Lower lobe of right lung (tissue), 2 donors: Measurements from ENCODE around the gene IER5L. TPM values are rescaled to one million over a fixed set of nuclear protein-coding genes. Genes with fewer than 3 reads are reported as not detected.
A peak's percentile ranks its signal among the peaks of the same experiment; 100 is the strongest.

ENCODE experiments used
- ATAC-seq, 2 donors: fragments of 200-7000 bp; cut with Tn5 transposase; one replicate each; pipeline ENCODE4 v1.9.1; 2020 to 2022; ENCODE audit warnings: mild to moderate bottlenecking in 2 of 2, moderate library complexity in 2 of 2
- DNase-seq: peaks from one replicate; pipeline ENCODE4 v3.0.0-alpha.2; 2020
- H3K27ac ChIP-seq: fragments of 200-600 bp; one replicate; pipeline ENCODE4 v1.8.0; 2022
- H3K27me3 ChIP-seq: fragments of 200-600 bp; one replicate; pipeline ENCODE4 v1.8.0; 2022; ENCODE audit warnings: low read depth
- H3K36me3 ChIP-seq: fragments of 200-600 bp; one replicate; pipeline ENCODE4 v1.8.0; 2022; ENCODE audit warnings: mild to moderate bottlenecking
- H3K4me1 ChIP-seq: fragments of 200-600 bp; one replicate; pipeline ENCODE4 v1.8.0; 2022
- H3K4me3 ChIP-seq: fragments of 200-600 bp; one replicate; pipeline ENCODE4 v1.8.0; 2022; ENCODE audit warnings: mild to moderate bottlenecking
- H3K9me3 ChIP-seq: fragments of 200-600 bp; one replicate; pipeline ENCODE4 v1.8.0; 2022
- intact Hi-C: fragments of 100-400 bp; cut with DNase I; formaldehyde crosslinking; loops from one replicate; pipeline ENCODE4 v1.11.0; 2022
- total RNA-seq: library from RNA; stranded (reverse); fragmentation: NEBNext Ultra II Directional; extraction: Animal tissue kit (Norgen Biotek cat#: 25700); gene quantifications from one replicate; pipeline ENCODE4 v1.2.1, GENCODE V29; 2021
- TF ChIP-seq, protein P1 (sequence below): fragments of 200-600 bp; IDR thresholded peaks from one replicate; pipeline ENCODE4 v1.8.0; 2022; ENCODE audit warnings: antibody characterized with exemption, mild to moderate bottlenecking
- donor health status: DM: no; HTN: yes; CAD: no; lungs with severe emphysema.

The IER5L gene
- total RNA-seq, 1 donor from 2014 or later, result 8.7 TPM

DNA sequence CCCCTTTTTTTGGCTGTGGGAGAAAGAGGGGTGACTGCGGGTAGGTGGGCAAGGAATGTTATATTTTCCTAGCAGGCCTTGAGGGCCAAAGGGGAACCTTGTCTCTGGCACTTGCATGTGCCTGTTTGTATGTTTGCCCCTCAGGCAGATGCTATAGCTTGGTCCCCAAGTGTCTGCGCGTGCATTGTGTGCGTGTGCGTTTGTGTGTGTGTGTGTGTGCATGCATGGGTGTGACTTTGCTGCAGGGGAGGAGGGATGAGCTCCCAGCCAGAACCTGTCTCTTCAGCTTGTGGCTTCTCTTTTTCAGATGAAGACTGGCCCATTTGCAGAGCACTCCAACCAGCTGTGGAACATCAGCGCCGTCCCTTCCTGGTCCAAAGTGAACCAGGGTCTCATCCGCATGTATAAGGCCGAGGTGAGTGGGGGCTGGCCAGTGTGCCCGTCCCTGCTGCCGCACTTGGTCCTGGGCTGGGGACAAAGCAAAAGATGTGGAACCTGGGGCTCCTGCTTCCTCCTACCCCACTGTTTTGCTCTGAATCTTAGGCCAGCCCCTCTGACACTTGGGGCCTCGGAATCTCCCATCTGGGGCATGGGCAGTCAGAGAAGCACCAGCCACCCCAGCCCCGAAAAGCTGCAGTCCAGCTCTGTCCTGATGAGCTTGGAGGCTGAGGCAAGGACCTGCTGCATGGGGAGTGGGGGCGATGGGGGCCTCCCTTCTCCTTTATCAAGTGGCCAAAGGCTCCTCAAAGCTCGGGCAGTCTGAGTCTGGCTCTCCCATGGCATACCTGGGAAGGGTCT is 35.7 kb downstream of the IER5L start:
- no peaks in the 10 kb centered on the region for H3K9me3 ChIP-seq
- ATAC-seq (no peak), DNase-seq (no peak)
- H3K4me3 ChIP-seq, result peak overlapping the region; percentile 65
- H3K36me3 ChIP-seq, result peaks cover 35% of the 10 kb centered on the region
- intact Hi-C loops, result no loop called here
- peak overlapping the region; percentile 100 for H3K27ac ChIP-seq
- H3K27me3 ChIP-seq, result no peaks in the 10 kb centered on the region
- peaks cover 96% of the 10 kb centered on the region for H3K4me1 ChIP-seq
- TF ChIP-seq, protein P1, sequence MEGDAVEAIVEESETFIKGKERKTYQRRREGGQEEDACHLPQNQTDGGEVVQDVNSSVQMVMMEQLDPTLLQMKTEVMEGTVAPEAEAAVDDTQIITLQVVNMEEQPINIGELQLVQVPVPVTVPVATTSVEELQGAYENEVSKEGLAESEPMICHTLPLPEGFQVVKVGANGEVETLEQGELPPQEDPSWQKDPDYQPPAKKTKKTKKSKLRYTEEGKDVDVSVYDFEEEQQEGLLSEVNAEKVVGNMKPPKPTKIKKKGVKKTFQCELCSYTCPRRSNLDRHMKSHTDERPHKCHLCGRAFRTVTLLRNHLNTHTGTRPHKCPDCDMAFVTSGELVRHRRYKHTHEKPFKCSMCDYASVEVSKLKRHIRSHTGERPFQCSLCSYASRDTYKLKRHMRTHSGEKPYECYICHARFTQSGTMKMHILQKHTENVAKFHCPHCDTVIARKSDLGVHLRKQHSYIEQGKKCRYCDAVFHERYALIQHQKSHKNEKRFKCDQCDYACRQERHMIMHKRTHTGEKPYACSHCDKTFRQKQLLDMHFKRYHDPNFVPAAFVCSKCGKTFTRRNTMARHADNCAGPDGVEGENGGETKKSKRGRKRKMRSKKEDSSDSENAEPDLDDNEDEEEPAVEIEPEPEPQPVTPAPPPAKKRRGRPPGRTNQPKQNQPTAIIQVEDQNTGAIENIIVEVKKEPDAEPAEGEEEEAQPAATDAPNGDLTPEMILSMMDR, result no peak

DNA sequence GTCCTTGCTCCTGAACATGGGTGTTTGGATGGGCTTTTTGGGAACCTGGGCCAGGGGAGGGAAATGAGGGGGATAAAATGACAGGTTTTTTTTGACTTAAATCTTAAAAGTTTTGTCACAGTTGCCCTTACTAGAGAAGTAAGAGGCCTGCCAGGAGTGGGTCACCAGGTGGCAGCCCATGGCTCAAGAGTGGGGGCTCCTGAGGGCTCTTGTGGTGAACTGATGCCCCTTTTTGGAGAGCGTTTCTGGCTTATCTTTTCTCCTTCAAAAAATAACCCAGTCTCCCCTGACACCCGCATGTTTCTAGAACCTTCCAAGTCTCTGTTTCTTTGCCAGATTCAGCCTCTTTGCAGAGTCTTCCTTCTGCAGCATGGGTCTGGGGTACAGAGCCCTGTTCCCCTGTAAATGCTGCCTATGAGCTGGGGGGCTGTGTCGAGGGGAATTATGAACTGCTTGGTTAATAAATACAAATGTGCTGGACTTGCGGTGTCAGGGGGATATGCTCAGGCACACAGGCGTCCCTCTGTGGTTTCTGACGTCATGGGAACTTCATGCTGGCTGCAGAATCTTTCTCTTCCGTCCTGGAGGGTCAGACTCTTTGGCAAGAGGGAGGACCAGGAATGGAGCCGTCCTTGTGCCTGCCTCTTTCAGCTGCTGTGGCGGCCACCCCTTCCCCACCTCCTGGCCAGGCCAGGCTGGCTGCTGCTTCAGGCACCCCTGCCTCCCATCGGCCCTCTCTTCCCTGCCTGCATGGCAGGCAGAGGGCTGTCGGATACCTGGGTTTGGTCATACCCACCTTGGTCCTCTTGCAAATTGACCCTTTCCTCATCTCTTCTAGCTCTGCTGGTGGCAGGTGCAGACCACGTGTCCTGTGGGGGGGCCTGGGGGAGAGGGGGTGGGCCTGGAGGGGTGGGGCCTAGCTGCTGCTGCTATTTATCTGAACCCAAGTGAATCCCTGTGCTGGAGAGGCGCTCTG is 36.7 kb downstream of the IER5L start:
- DNase-seq (no peak), ATAC-seq (no peak)
- Histone ChIP-seq H3K27ac (peak overlapping the region; percentile 100), H3K36me3 (peaks cover 35% of the 10 kb centered on the region), H3K27me3 (no peaks in the 10 kb centered on the region), H3K4me1 (peaks cover 91% of the 10 kb centered on the region), H3K9me3 (no peaks in the 10 kb centered on the region), H3K4me3 (peak overlapping the region; percentile 65)
- TF ChIP-seq, protein P1, result no peak
- intact Hi-C loops, result no loop called here

DNA sequence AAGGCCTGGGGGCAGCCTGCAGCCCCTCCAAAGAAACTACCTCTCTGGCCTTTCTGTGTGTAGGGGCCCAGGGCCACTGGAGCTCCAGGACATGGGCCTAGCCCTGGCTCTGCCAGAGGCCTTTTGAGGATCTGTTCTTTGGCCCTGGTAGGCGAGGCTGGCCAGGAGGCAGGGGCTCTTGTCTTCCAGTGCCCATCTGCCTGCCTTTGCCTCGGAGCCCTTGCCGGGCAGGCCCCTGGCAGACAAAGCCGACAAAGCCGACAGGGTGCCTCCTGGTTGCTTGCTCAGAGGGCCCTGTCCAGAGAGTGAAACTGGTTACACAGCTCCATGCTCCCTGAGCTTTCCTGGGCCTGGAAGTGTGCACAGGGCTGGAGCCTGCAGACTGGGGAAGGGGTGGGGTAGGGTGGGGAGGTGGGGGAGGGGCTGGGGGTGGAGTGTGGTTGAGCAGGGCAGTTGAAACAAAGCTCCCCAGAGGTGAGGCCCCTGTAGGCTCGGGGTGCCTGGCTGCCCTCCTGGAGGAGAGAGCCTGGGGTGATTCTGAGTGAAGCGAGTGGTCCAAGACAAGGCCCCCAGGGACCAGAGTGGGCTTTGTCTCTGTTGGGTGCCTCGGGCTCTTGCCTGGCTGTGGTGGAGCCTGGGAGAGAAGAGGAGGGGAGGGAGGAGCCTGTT is 37.5 kb downstream of the IER5L start:
- intact Hi-C loops, result no loop called here
- Histone ChIP-seq H3K27ac (peak overlapping the region; percentile 100), H3K9me3 (no peaks in the 10 kb centered on the region), H3K27me3 (no peaks in the 10 kb centered on the region), H3K4me3 (peak overlapping the region; percentile 65), H3K4me1 (peaks cover 83% of the 10 kb centered on the region), H3K36me3 (peaks cover 40% of the 10 kb centered on the region)
- TF ChIP-seq, protein P1, result no peak
- peak; percentile 20 to 21 for ATAC-seq
- no peak for DNase-seq

DNA sequence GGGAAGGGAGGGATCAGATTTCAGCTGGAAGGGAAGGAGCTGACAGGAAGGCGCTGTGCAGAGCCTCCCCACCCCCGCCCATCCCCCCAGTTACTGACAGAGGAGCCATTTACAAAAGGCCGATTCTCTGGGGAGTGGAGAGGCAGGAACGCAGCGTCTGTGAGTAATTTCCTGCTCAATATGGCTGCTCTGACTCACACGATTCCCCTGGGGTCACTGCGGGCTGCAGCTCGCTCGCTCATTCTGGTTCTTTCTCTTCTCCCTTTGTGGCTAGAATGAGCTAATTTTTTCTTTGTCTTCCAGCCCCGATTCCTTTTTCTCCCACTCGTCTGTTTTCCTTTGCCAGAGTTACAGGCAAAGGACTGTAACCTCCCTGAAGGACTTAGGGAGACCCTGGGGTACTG is 38.1 kb downstream of the IER5L start:
- H3K9me3 ChIP-seq, result no peaks in the 10 kb centered on the region
- H3K27me3 ChIP-seq, result no peaks in the 10 kb centered on the region
- peak overlapping the region; percentile 100 for H3K27ac ChIP-seq
- ATAC-seq, result peak; percentile 87 to 89
- H3K4me1 ChIP-seq, result peaks cover 78% of the 10 kb centered on the region
- H3K4me3 ChIP-seq, result peak overlapping the region; percentile 65
- peaks cover 45% of the 10 kb centered on the region for H3K36me3 ChIP-seq
- peak; percentile 86 for DNase-seq
- intact Hi-C loops, result loop anchor here (10.0 kb wide), 1 partner anchor 475 kb away; no protein-coding TSS in a partner anchor
- TF ChIP-seq, protein P1, result no peak
